ENCODE data around the gene PLPP3.

PLPP3 gene

GRCh38 chr1:56459260-56459659 lies 120.1 kb downstream of the PLPP3 start:
- no peak overlapping the region for H3K9ac ChIP-seq (ENCODE audit: low read length)
- H3K4me1 ChIP-seq (ENCODE audit: control insufficient read depth, insufficient read depth, low read length): peaks cover 4% of the 10 kb centered on the region
- no peak overlapping the region for H3K4me3 ChIP-seq (ENCODE audit: low read length)
- H3K27me3 ChIP-seq (ENCODE audit: control insufficient read depth, insufficient read depth, low read length): no peaks in the 10 kb centered on the region
- no peaks in the 10 kb centered on the region for H3K9me3 ChIP-seq (ENCODE audit: control insufficient read depth, low read length)
- no peaks in the 10 kb centered on the region for H3K36me3 ChIP-seq (ENCODE audit: control insufficient read depth, insufficient read depth, low read length)

- Histone ChIP-seq H3K9ac (ENCODE audit: low read length) (no peak overlapping the region), H3K4me3 (ENCODE audit: low read length) (no peak overlapping the region)
These were observed 121.5 kb downstream of the PLPP3 start for GRCh38 chr1:56457756-56458375.

GRCh38 chr1:56456435-56457101 lies 122.8 kb downstream of the PLPP3 start:
- Histone ChIP-seq H3K9me3 (ENCODE audit: control insufficient read depth, low read length) (no peaks in the 10 kb centered on the region), H3K36me3 (ENCODE audit: control insufficient read depth, insufficient read depth, low read length) (no peaks in the 10 kb centered on the region), H3K4me3 (ENCODE audit: low read length) (no peak overlapping the region), H3K27me3 (ENCODE audit: control insufficient read depth, insufficient read depth, low read length) (no peaks in the 10 kb centered on the region), H3K9ac (ENCODE audit: low read length) (no peak overlapping the region), H3K4me1 (ENCODE audit: control insufficient read depth, insufficient read depth, low read length) (peaks cover 12% of the 10 kb centered on the region)

More at GRCh38 chr1:56457756-56458375, 121.5 kb downstream of the PLPP3 start:
- Histone ChIP-seq H3K27me3 (ENCODE audit: control insufficient read depth, insufficient read depth, low read length) (no peaks in the 10 kb centered on the region), H3K4me1 (ENCODE audit: control insufficient read depth, insufficient read depth, low read length) (no peaks in the 10 kb centered on the region), H3K36me3 (ENCODE audit: control insufficient read depth, insufficient read depth, low read length) (no peaks in the 10 kb centered on the region), H3K9me3 (ENCODE audit: control insufficient read depth, low read length) (no peaks in the 10 kb centered on the region)

- Histone ChIP-seq H3K9ac (ENCODE audit: low read length) (no peak overlapping the region), H3K36me3 (ENCODE audit: control insufficient read depth, insufficient read depth, low read length) (no peaks in the 10 kb centered on the region), H3K9me3 (ENCODE audit: control insufficient read depth, low read length) (no peaks in the 10 kb centered on the region), H3K27me3 (ENCODE audit: control insufficient read depth, insufficient read depth, low read length) (no peaks in the 10 kb centered on the region), H3K4me1 (ENCODE audit: control insufficient read depth, insufficient read depth, low read length) (peaks cover 27% of the 10 kb centered on the region), H3K4me3 (ENCODE audit: low read length) (no peak overlapping the region)
These were observed 125.8 kb downstream of the PLPP3 start for GRCh38 chr1:56453417-56454078.

GRCh38 chr1:56453016-56453415 lies 126.3 kb downstream of the PLPP3 start:
- no peak overlapping the region for H3K9ac ChIP-seq (ENCODE audit: low read length)
- peaks cover 27% of the 10 kb centered on the region for H3K4me1 ChIP-seq (ENCODE audit: control insufficient read depth, insufficient read depth, low read length)
- no peaks in the 10 kb centered on the region for H3K27me3 ChIP-seq (ENCODE audit: control insufficient read depth, insufficient read depth, low read length)
- H3K4me3 ChIP-seq (ENCODE audit: low read length): no peak overlapping the region
- no peaks in the 10 kb centered on the region for H3K9me3 ChIP-seq (ENCODE audit: control insufficient read depth, low read length)
- H3K36me3 ChIP-seq (ENCODE audit: control insufficient read depth, insufficient read depth, low read length): no peaks in the 10 kb centered on the region

- Histone ChIP-seq H3K4me3 (ENCODE audit: low read length) (no peak overlapping the region), H3K9me3 (ENCODE audit: control insufficient read depth, low read length) (no peaks in the 10 kb centered on the region), H3K4me1 (ENCODE audit: control insufficient read depth, insufficient read depth, low read length) (peaks cover 27% of the 10 kb centered on the region), H3K27me3 (ENCODE audit: control insufficient read depth, insufficient read depth, low read length) (no peaks in the 10 kb centered on the region), H3K9ac (ENCODE audit: low read length) (no peak overlapping the region), H3K36me3 (ENCODE audit: control insufficient read depth, insufficient read depth, low read length) (no peaks in the 10 kb centered on the region)
These were observed 127.0 kb downstream of the PLPP3 start for GRCh38 chr1:56452027-56453011.

GRCh38 chr1:56451491-56451890 lies 127.9 kb downstream of the PLPP3 start:
- Histone ChIP-seq H3K27me3 (ENCODE audit: control insufficient read depth, insufficient read depth, low read length) (no peaks in the 10 kb centered on the region), H3K9me3 (ENCODE audit: control insufficient read depth, low read length) (no peaks in the 10 kb centered on the region), H3K4me1 (ENCODE audit: control insufficient read depth, insufficient read depth, low read length) (peaks cover 27% of the 10 kb centered on the region), H3K9ac (ENCODE audit: low read length) (no peak overlapping the region), H3K4me3 (ENCODE audit: low read length) (no peak overlapping the region), H3K36me3 (ENCODE audit: control insufficient read depth, insufficient read depth, low read length) (no peaks in the 10 kb centered on the region)

GRCh38 chr1:56450004-56450666 lies 129.2 kb downstream of the PLPP3 start:
- Histone ChIP-seq H3K4me1 (ENCODE audit: control insufficient read depth, insufficient read depth, low read length) (peaks cover 27% of the 10 kb centered on the region), H3K4me3 (ENCODE audit: low read length) (no peak overlapping the region)

GRCh38 chr1:56448529-56449300 lies 130.6 kb downstream of the PLPP3 start:
- no peaks in the 10 kb centered on the region for H3K9me3 ChIP-seq (ENCODE audit: control insufficient read depth, low read length)
- H3K36me3 ChIP-seq (ENCODE audit: control insufficient read depth, insufficient read depth, low read length): no peaks in the 10 kb centered on the region
- H3K4me1 ChIP-seq (ENCODE audit: control insufficient read depth, insufficient read depth, low read length): peaks cover 27% of the 10 kb centered on the region
- H3K27me3 ChIP-seq (ENCODE audit: control insufficient read depth, insufficient read depth, low read length): no peaks in the 10 kb centered on the region
- no peak overlapping the region for H3K9ac ChIP-seq (ENCODE audit: low read length)
- H3K4me3 ChIP-seq (ENCODE audit: low read length): no peak overlapping the region

More at GRCh38 chr1:56450004-56450666, 129.2 kb downstream of the PLPP3 start:
- no peaks in the 10 kb centered on the region for H3K36me3 ChIP-seq (ENCODE audit: control insufficient read depth, insufficient read depth, low read length)
- no peak overlapping the region for H3K9ac ChIP-seq (ENCODE audit: low read length)
- no peaks in the 10 kb centered on the region for H3K9me3 ChIP-seq (ENCODE audit: control insufficient read depth, low read length)
- H3K27me3 ChIP-seq (ENCODE audit: control insufficient read depth, insufficient read depth, low read length): no peaks in the 10 kb centered on the region

- Histone ChIP-seq H3K9ac (ENCODE audit: low read length) (no peak overlapping the region), H3K4me1 (ENCODE audit: control insufficient read depth, insufficient read depth, low read length) (peaks cover 27% of the 10 kb centered on the region), H3K4me3 (ENCODE audit: low read length) (no peak overlapping the region)
These were observed 131.5 kb downstream of the PLPP3 start for GRCh38 chr1:56447823-56448222.

More at GRCh38 chr1:56447823-56448222, 131.5 kb downstream of the PLPP3 start:
- Histone ChIP-seq H3K36me3 (ENCODE audit: control insufficient read depth, insufficient read depth, low read length) (no peaks in the 10 kb centered on the region), H3K9me3 (ENCODE audit: control insufficient read depth, low read length) (no peaks in the 10 kb centered on the region), H3K27me3 (ENCODE audit: control insufficient read depth, insufficient read depth, low read length) (no peaks in the 10 kb centered on the region)

Data from mucosa of stomach (tissue), 1 donor.